ENCODE results near the gene GRID1. TPM values are rescaled to one million over a fixed set of nuclear protein-coding genes. Genes with fewer than 3 reads are reported as not detected.

GRID1 gene
- total and polyA plus RNA-seq, 9 of the 15 experiments (the other 6 are each of a cell fraction or from before 2014, with no cell fraction given), result 0.01 to 7.2 (median 1.2) TPM

- no peak for TF ChIP-seq ZNF518B (CRISPR knock-in tag; IDR thresholded peaks at IDR 0.05)
- TF ChIP-seq NFRKB (IDR thresholded peaks at IDR 0.05; ENCODE audit: low read depth), result 0 out of 2 replicates have a peak, but pooled peaks have one; percentile 39
- TF ChIP-seq IFI16 (CRISPR knock-in tag; IDR thresholded peaks at IDR 0.05), result no peak
- TF ChIP-seq GABPB1 (CRISPR knock-in tag; IDR thresholded peaks at IDR 0.05), result no peak
- TF ChIP-seq ZNF121 (CRISPR knock-in tag; conservative IDR thresholded peaks at IDR 0.05), result no peak
- no peak for TF ChIP-seq FOS (IDR thresholded peaks at IDR 0.05; ENCODE audit: extremely low read depth, insufficient read length)
- TF ChIP-seq ETV6 (IDR thresholded peaks at IDR 0.05; ENCODE audit: borderline replicate concordance in 1 of 2, low read depth in 2 of 2, low read length in 1 of 2), result 0 out of 4 replicates have a peak, but pooled peaks of 1 of the 2 experiments have one; percentile 22
- TF ChIP-seq ETV6 (CRISPR knock-in tag; IDR thresholded peaks at IDR 0.05; ENCODE audit: borderline replicate concordance), result no peak
- no peak for TF ChIP-seq CHD7 (IDR thresholded peaks at IDR 0.05; ENCODE audit: low read depth, low read length)
- TF ChIP-seq TCF7 (IDR thresholded peaks at IDR 0.05; ENCODE audit: borderline replicate concordance), result peak; percentile 89; the same call in 1 of the 2 replicates
- no peak for TF ChIP-seq ZNF197 (CRISPR knock-in tag; IDR thresholded peaks at IDR 0.05; ENCODE audit: low read depth)
- TF ChIP-seq HMBOX1 (IDR thresholded peaks at IDR 0.05), result peak; percentile 32; the same call in 1 of the 2 replicates
These were observed 287.5 kb downstream of the GRID1 start (continued) for GRCh38 chr10:86079088-86079487.
